NCI-H2107 treated with DMSO at 0.1 percent for 48 hours (cell line): ENCODE results near the gene ZFPL1.
A peak's percentile ranks its signal among the peaks of the same experiment; 100 is the strongest.

ENCODE experiments used
- DNase-seq: peaks from one replicate; lab custom pipeline; 2025; ENCODE audit not compliant: unreplicated experiment; lab: John Stamatoyannopoulos, UW

The ZFPL1 gene

DNA sequence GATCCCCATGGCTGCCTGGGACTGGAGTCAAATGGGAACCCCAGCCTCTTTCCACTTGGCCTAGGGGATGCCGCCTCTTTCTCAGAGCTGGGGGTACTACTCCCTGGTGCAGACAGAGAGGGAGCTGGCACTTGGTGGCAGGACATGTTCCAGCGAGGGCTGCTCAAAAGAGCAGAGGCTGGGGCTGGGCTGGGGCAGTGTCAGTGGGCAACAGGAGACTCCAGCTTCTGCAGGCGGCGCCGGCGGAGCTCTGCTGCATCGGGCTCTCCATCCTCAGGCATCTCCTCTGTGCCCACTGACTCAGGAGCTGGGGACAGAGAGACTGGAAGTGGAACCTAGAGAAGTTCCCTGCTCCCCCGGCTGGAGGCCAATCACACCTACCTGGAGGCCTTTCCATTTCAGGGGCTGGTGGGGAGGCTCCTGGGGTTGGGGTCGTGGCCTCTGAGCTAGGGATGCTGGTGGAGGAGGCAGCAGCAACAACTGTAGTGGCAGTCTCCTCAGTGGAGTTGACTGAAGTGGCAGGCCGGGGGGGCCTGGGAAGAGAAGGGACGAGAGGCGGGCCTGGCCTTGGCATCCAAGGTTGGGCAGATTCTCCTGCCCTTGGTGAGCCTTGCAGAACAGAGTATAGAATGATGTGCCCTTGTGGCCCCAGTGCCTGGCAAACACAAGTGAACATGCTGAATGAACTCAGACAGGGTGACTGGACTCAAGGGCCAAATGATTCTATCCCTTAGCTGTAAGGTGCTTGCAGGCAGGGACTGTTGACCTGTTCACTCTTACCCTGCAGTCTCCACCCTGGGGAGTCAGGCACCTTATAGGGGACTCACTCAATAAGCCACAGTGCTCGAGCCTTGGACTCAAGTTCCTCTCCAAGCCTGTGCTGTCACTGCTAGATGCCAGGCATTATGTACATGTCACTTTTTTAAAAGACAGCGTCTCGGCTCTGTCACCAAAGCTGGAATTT lies 44.4 kb downstream of the ZFPL1 start:
- DNase-seq: no peak

DNA sequence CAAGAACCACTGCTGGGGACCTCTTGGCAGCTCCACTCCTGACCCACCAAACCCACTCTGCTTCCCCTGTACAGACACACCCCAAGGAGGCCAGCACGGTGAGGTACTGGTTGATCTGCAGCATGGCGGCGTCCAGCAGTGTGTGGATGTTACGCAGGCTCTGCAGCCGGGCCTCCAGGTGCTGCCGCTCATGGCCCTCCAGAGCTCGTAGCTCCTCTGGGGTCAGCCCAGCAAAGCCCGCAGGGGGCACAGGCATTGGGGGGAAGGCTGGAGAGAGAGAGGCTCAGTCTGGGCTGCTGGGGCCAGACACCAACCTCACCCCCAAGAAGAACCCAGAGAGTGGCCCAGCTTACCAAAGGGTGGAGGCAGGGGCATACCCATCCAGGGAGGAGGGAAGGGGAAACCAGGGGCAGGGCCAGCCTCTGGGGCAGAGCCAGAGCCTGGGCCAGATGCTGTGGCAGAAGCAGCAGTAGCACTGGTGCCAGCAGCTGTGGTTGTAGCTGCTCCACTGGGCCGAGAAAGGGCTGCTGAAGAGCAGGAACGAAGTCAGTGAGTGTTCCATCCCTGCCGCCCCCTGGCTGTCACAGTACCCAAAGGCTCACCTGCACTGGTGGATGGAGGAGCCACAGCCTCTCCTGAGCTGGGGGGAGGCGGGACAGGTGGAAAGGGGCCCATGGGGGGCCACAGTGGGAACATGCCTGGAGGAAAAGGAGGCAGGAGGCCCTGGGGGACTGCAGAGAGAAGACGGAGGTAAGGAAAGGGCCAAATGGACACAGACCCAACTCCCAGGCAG lies 45.8 kb downstream of the ZFPL1 start:
- no peak for DNase-seq

DNA sequence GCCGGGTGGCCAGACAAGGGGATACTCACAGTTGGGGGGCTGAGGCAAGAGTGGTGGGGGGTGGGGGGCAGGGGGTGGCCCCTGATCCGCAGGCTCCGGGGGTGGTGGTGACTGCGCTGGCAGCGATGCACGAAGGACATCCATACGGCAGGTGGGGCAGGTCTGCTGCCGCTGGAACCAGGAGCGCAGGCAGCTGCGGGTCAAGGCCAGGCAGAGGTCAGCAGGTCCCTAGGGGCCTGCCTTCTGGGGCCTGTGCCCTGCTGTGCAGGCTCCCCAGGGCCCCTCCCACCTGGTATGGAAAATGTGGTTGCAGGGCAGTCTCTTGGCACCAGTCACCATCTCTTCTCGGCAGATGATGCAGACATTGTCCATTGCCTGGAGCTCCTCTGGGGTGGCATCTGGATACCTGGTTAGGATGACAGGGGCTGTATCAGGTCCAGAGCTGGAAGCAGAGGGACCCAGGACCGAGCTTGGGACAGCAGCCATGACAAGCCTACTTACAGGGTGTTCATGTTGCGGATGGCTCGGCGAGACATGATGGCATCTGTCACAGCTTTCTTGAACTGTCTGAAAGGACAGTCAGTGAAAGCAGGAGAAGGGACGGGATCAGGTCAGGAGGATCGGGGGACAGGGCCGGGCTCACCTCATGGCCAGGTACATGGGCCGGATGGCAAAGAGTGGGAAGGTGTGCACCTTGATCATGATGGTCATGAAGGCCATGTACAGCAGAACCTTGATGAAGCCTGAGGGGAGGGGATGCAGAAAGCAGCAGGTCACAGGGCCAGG lies 46.8 kb downstream of the ZFPL1 start:
- DNase-seq: no peak

DNA sequence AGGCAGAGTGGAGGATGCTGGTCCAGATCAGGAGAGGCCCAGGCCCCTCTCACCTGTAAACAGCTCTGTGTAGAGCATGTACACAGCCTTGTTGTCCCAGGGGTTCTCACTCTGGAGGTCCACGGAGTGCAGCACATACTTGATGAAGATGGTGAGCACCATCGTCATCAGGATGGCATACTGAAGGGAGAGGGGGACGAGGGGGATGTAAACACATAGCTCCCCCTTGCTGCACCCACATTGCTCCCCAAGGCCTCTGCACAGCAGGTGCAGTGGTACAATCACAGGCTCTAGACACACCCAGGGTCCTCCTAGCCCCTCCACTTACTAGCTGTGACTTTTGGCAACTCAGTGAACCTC lies 47.4 kb downstream of the ZFPL1 start:
- DNase-seq: no peak

DNA sequence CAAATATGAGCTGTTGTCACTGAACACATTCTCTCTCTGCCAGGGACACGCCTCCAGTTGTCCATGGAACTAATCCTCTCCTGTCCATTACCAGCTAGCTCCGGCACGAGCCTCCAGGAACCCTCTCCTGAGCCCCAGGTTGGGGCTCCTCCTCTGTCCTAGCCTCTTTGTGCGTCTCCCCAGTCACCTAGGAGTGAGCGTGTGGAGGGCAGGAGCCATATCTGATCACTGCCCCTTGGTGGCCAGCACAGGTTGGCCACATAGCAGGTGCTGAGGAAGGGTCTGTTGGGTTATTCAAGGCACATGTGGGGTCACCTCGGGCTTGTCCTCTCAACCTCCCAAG lies 47.8 kb downstream of the ZFPL1 start:
- DNase-seq: no peak

DNA sequence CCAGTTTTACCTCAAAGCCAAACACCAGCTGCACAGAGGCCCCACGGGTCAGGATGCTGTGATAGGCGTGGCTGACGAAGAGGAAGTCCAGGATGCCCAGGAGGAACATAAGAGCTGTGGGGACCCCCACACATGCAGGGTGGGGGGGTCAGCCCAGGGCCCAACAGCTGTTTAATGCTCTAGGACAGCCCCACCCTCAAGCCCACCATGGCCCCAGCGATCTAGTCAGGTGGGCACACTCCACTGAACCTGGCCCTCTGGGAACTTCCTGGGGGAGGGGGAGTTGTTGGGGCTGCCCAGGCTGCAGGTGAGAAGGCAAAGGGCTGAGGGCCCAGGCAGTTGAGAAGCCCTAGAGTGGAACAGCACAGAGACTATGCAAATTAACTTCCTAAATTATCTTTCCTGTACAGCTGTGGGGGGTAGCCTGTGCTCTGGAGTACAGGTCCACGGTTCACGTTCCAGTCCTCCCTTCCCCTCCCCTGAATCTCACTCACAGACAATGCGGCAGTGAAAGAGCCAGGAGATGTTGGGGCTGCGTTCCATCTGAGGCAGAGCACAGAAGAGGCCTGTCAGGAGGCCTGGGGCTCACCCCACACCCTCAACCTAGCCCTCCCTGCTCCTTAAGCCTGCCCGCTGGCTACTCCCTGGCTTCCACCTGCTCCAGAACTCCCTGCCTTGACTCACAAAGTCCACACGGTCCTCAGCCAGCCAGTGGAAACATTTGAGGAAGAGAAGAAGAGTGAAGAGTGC lies 48.4 kb downstream of the ZFPL1 start:
- no peak for DNase-seq

DNA sequence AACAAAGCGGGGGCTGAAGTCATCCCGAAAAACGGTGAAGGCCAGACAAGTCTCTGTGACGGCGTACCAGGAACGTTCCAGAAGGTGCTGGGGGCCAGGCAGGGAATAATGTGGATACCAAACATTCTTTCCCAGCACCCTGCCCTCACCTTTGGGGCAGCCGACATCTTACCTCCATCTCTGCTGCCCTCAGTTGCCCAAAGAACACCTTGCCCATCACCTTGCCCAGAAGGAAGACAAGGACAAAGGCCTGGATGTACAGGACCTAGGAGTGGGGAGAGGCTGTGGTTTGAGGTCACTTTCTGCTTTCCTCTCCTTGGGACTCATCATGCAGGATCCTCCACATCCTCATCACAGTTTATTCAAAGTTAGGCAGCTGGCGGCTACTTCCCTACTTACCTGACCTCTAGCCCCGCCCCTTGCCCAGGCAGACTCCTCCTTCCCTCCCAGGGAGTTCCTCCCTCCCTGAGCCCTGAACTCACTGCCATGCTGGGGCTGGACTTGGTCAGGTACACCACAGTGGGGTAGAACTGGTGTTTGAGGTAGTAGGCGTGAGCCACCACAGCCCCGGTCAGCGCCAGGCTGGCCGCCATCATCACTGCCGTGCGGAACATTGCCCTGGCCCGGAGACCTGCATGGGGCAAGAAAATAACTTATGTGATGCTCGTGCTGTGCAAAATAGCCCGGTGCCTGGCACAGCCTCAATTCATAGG lies 49.1 kb downstream of the ZFPL1 start:
- peak; percentile 14 for DNase-seq

DNA sequence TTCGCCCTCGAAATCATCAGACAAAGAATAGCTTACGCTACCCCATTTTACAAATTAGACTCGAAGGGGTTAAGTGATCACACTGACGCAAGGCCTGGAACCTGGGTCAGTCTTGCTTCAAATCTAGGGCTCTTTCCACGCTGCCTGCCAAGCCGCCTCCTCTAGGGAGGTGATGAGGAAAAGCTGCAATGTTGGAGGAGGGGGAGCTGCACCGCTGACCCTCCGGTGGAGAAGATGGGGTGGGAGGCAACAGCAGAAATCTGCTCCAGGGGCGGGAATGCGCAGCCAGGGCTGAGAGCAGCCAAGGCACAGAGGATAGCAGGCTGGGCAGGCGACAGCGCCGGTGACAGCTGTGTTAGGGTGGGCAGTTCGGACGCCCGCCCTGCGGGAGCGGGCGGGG lies 49.7 kb downstream of the ZFPL1 start:
- no peak for DNase-seq

DNA sequence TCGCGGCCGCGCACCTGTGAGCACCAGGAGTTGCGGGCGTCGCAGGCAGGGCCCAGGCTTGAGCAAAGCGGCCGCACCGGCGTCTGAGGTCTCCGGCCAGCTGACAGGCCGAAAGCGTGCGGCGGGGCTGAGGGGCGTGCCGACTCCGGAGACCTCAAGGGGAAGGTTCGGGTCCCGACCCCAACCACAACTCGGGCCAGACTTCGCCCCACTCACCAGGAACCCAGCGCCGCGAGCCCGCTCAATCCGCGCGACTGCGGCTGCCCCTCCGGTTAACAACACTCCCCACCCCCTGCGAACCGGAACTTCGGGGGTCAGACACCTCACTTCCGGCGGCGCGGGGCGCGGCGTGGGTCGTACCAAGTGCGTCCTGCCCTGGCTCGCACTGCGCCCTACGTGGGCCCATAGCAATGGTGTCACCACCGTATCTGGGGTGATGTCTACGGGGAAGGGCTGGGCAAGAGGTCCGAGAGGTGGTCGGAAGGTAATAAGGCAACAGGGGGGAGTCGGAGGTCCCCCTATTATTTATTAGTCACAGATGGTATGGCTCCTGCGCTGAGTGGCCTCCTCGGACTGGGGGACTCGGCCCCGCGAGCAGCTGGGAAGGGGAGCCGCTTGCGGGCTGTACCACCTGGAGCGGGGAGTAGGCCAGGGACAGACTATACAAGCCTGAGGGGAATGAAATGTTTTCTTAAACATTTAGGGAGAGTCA lies 50.4 kb downstream of the ZFPL1 start, which contains the start of gene SYVN1:
TSS of gene SYVN1 (minus strand) at position 280 of the 712 bp plus-strand sequence. CDS start 918 bp downstream, outside the sequence.
- peak; percentile 88 for DNase-seq

DNA sequence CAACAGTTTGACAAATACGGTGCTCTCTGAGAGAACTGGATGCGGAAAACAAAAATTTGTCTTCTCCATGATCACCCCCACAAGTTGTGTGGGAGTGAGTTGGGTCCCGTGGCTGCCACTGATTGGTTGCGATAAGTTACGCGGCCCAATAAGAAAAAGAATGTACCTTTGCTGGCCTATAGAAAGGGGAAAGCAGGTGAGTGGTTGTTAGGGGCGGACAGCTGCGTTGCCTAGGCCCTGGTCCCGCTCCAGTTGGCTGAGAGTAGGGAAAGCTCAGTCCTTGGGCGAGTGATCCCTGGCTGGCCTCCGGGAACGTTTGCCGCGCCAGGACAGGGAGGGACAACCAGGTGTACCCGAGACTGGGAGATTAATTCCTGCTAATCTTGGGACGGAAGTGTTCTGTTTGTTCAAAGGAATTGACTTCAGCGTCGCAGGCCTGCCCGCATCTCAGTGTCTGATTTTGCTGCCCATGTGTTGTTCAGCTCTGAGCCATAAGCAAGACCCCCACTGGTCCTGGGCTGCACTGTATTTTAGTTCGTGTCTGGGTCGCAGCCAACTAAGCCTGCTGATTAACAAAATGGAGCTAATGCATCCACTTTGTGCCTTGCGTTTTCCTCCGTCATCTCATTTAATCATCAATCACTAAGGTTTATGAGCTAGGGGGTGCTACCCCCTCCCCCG lies 51.1 kb downstream of the ZFPL1 start:
- DNase-seq: peak; percentile 98

DNA sequence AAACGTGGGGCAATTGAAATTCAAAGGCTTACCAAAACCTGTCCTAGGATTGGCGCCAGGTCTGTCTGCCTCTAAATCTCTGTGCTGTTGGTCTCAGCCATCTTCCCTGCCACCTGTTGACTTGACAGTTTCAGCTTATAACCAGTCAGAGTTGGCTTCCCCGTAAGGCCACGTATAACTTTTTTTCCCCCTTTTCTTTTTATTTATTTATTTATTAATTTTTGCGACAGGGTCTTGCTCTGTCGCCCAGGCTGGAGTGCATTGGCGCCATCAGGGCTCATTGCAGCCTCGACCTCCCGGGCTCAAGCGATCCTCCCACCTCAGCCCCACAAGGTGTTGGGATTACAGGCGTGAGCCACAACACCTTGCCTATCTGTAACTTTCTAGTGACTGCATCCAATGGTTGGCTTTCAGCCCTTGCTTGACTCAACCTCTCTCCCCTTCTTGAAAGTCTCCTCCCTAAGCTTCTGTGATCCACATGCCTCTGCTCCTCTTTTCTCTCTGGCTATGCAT lies 51.7 kb downstream of the ZFPL1 start:
- DNase-seq: no peak

DNA sequence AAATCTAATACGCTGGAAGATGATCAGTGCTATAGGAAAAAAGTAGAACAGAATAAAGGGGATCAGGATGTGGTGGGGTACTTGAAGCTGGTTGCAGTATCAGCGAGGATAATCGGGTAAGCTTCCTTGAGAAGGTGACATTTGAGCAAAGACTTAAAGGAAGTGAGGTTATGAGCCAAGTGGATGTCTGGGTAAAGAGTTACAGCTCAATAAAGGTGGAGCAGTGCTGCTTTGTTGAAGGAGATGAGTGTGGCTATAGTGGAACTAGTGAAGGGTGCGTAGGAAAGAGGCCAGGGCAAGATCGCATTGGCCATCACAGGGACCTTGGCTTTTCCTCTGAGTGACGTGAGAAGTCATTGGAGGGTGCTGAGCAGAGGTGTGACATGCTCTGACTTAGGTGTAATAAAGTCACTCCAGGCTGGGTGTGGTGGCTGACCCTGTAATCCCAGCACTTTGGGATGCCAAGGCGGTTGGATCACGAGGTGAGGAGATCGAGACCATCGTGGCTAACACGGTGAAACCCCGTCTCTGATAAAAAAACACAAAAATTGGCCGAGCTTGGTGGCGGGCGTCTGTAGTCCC lies 52.6 kb downstream of the ZFPL1 start:
- no peak for DNase-seq
